BE2C (cell line): ENCODE measurements around the gene MYLK.

Experiments
- DNase-seq: peaks from one replicate; pipeline ENCODE4 v3.0.0-alpha.2; 2020
- H3K27me3 ChIP-seq: fragments of 250-450 bp; sonication (Bioruptor Pico); 2 replicates; pipeline ENCODE4 v1.5.1; 2020; ENCODE audit warnings: mild to moderate bottlenecking
- H3K36me3 ChIP-seq: fragments of 250-450 bp; sonication (Bioruptor Pico); 2 replicates; pipeline ENCODE4 v1.5.1; 2020; ENCODE audit warnings: mild to moderate bottlenecking
- H3K4me1 ChIP-seq: fragments of 250-450 bp; sonication (Bioruptor Pico); 2 replicates; pipeline ENCODE4 v1.5.1; 2020
- H3K4me3 ChIP-seq: 2 replicates; pipeline ENCODE4 v1.5.1; 2011; ENCODE audit warnings: low read depth, low read length
- H3K9me3 ChIP-seq: fragments of 250-450 bp; sonication (Bioruptor Pico); 2 replicates; pipeline ENCODE4 v1.5.1; 2020
- TF ChIP-seq, protein P1 (sequence below): IDR thresholded peaks from 2 replicates; pipeline ENCODE4 v1.5.1; 2012; ENCODE audit warnings: mild to moderate bottlenecking, low read depth, low read length

Gene MYLK

DNA sequence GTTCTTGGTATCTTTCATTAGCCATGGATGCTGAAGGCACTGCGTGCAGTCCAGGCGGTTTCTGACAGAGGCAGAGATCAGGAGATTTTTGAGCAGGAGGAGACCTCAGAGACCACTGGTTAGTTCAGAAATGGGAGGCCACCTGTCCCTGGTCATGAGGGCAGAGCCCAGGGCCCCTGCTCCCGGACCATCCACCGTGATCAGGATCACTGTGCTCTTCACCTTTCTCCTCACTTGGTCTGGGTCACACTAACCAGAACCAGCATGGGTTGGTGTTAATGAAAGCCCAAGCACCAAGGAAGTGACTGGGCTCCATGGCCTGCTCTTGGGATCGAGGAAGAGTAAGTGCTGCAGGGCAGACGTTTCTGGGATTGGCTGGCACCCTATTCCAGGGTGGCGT, 257.3 kb downstream of the MYLK start:
- H3K36me3 ChIP-seq: no peaks in the 10 kb centered on the region
- H3K27me3 ChIP-seq: no peaks in the 10 kb centered on the region

GRCh38 chr3:123624302-123624701, 259.8 kb downstream of the MYLK start:
- no peak for DNase-seq
- Histone ChIP-seq H3K4me1 (no peaks in the 10 kb centered on the region), H3K27me3 (no peaks in the 10 kb centered on the region), H3K36me3 (no peaks in the 10 kb centered on the region), H3K9me3 (no peaks in the 10 kb centered on the region), H3K4me3 (no peak overlapping the region)
- TF ChIP-seq, protein P1, sequence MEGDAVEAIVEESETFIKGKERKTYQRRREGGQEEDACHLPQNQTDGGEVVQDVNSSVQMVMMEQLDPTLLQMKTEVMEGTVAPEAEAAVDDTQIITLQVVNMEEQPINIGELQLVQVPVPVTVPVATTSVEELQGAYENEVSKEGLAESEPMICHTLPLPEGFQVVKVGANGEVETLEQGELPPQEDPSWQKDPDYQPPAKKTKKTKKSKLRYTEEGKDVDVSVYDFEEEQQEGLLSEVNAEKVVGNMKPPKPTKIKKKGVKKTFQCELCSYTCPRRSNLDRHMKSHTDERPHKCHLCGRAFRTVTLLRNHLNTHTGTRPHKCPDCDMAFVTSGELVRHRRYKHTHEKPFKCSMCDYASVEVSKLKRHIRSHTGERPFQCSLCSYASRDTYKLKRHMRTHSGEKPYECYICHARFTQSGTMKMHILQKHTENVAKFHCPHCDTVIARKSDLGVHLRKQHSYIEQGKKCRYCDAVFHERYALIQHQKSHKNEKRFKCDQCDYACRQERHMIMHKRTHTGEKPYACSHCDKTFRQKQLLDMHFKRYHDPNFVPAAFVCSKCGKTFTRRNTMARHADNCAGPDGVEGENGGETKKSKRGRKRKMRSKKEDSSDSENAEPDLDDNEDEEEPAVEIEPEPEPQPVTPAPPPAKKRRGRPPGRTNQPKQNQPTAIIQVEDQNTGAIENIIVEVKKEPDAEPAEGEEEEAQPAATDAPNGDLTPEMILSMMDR: no peak

More for the DNA sequence above, 257.3 kb downstream of the MYLK start:
- TF ChIP-seq, protein P1: no peak
- no peaks in the 10 kb centered on the region for H3K4me1 ChIP-seq
- H3K4me3 ChIP-seq: no peak overlapping the region
- no peaks in the 10 kb centered on the region for H3K9me3 ChIP-seq
- DNase-seq: no peak

DNA sequence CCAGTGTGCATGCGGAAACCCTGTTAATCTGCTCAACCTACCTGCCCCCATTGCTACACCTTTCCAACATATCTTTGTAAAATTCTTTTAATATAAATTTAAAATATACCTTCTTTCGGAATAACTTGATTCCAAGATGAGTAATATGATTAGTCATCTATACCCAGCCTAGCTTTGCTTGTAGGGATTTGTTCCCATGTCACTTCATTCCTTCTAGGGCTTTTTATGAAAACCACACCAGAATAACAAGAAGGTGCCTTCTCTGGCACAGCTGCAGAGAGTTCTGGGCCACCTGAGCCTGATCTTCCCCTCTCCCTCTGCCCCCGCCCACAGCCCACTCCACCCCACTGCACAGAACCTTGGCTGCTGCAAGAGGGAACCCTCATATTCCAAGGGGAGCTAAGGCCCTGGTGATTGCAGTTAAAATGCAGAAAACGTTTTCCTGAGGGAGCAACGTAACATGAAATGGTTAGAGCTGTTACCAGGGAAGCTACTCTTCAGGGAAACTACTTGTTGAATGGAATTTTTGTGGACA, 260.7 kb downstream of the MYLK start:
- Histone ChIP-seq H3K36me3 (no peaks in the 10 kb centered on the region), H3K27me3 (no peaks in the 10 kb centered on the region), H3K4me1 (no peaks in the 10 kb centered on the region; the same call in 1 of the 2 replicates), H3K9me3 (no peaks in the 10 kb centered on the region), H3K4me3 (no peak overlapping the region)
- no peak for DNase-seq
- TF ChIP-seq, protein P1: no peak

DNA sequence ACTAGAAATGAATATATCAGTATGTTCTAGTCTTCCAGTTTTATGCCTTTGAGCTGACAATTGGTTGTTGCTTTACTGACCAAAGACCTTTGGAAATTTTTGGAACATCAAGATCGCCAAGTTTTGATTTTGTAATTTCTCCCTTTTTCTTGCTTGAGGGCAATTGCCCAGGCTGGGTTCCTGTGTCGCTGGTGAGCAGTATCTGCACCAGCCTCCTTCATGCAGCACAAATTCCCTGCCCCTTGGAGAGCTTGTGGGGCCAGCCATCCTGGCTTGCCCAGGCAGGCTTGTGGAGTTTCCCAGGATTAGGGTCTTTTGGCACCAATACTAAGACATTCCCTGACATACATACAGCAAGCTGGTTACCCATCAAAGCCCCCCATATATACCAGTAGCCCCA, 261.4 kb downstream of the MYLK start:
- TF ChIP-seq, protein P1: no peak
- no peaks in the 10 kb centered on the region; the same call in 1 of the 2 replicates for H3K4me1 ChIP-seq

DNA sequence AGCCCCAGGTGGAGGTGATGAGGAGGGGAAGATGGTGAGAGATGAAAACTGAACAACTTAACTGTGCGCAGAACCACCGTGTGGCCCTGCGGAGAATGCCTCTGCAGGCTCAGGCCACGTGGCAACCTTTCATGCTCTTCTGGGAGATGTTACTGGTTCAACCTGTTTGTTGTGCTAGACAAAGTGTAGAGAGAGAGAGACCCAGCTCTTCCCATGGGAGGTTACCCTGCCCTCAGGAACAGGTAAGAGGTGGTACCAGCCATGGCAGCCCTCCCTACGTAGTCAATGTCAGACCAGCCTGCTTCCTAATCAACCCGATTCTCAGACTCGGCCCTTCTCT, 262.3 kb downstream of the MYLK start:
- H3K4me1 ChIP-seq: no peaks in the 10 kb centered on the region; the same call in 1 of the 2 replicates
- H3K36me3 ChIP-seq: no peaks in the 10 kb centered on the region
- H3K9me3 ChIP-seq: no peaks in the 10 kb centered on the region
- H3K27me3 ChIP-seq: no peaks in the 10 kb centered on the region
- H3K4me3 ChIP-seq: no peak overlapping the region
- no peak for DNase-seq
- TF ChIP-seq, protein P1: no peak

More for the DNA sequence above, 261.4 kb downstream of the MYLK start:
- Histone ChIP-seq H3K36me3 (no peaks in the 10 kb centered on the region), H3K4me3 (no peak overlapping the region), H3K9me3 (no peaks in the 10 kb centered on the region), H3K27me3 (no peaks in the 10 kb centered on the region)
- DNase-seq: no peak

DNA sequence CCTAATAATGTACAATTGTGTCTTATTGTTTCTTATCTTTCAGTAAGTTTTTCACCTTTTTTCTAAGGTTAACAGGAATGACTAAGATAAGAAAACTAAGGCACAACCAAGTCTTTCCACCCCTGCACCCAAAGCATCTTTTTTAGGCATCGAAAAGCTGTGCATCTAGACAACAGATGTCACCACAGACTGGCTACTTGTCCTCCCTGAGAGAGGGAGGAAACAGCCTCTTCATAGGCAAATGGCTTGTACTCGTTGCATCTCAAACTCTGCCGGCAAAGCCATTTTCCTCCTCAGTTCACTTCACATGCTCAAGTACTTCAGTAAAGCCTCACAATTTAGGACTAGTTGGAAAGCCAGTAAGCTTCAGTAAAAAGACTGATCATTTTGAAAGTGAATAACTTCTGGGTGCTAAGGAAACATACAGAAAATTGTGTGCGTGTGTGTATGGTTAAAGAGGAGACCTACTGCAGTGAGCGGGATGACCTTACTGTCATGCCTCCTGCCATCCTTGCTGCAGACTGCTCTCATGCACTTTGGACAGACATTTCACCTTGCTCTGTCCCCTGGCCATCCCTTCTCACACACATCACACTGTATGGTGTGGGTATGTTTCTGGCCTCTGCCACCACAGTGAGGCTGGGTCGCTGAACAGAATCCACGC, 262.8 kb downstream of the MYLK start:
- TF ChIP-seq, protein P1: no peak
- H3K4me3 ChIP-seq: no peak overlapping the region
- no peak for DNase-seq
- H3K4me1 ChIP-seq: no peaks in the 10 kb centered on the region; the same call in 1 of the 2 replicates
- H3K9me3 ChIP-seq: no peaks in the 10 kb centered on the region
- no peaks in the 10 kb centered on the region for H3K27me3 ChIP-seq
- no peaks in the 10 kb centered on the region for H3K36me3 ChIP-seq
